ENCODE data around the gene UBXN2A. TPM values are rescaled to one million over a fixed set of nuclear protein-coding genes. Genes with fewer than 3 reads are reported as not detected.

Gene UBXN2A
- total RNA-seq, 1 donor from 2014 or later: 20.0 TPM

DNA sequence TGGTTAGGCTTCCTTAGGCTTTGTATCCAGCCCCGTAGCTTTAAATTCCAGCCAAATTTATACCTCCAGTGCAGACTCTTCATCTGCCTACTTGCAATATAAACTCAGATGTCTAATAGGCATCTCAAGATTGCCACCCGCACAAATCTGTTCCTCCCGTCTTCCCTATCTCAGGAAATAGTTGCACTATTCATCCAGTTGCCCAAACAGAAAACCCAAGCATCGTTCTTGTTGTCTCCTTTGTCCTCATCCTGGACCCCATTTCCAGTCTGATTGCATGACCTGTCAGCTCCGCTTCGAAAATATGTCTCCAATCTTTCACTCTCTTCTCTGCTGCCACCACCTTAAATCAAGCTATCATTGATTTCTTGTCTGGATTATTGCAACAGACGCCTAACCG, 111.6 kb downstream of the UBXN2A start:
- Mint-ChIP-seq H3K4me1 (ENCODE audit: low read depth, unreplicated experiment) (peaks cover 13% of the 10 kb centered on the region), H3K9me3 (ENCODE audit: unreplicated experiment) (peaks cover 7% of the 10 kb centered on the region), H3K27ac (ENCODE audit: unreplicated experiment) (no peak overlapping the region), H3K36me3 (ENCODE audit: unreplicated experiment) (peaks cover 4% of the 10 kb centered on the region), H3K27me3 (ENCODE audit: unreplicated experiment) (peaks cover 7% of the 10 kb centered on the region), H3K4me3 (ENCODE audit: unreplicated experiment) (no peak overlapping the region)
- no peak for DNase-seq
- TF ChIP-seq, protein P1, sequence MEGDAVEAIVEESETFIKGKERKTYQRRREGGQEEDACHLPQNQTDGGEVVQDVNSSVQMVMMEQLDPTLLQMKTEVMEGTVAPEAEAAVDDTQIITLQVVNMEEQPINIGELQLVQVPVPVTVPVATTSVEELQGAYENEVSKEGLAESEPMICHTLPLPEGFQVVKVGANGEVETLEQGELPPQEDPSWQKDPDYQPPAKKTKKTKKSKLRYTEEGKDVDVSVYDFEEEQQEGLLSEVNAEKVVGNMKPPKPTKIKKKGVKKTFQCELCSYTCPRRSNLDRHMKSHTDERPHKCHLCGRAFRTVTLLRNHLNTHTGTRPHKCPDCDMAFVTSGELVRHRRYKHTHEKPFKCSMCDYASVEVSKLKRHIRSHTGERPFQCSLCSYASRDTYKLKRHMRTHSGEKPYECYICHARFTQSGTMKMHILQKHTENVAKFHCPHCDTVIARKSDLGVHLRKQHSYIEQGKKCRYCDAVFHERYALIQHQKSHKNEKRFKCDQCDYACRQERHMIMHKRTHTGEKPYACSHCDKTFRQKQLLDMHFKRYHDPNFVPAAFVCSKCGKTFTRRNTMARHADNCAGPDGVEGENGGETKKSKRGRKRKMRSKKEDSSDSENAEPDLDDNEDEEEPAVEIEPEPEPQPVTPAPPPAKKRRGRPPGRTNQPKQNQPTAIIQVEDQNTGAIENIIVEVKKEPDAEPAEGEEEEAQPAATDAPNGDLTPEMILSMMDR (IDR thresholded peaks at IDR 0.05; ENCODE audit: partially characterized antibody, unreplicated experiment): no peak

GRCh38 chr2:24052951-24053350, 112.7 kb downstream of the UBXN2A start:
- Mint-ChIP-seq H3K4me3 (ENCODE audit: unreplicated experiment) (no peak overlapping the region), H3K9me3 (ENCODE audit: unreplicated experiment) (peaks cover 2% of the 10 kb centered on the region), H3K36me3 (ENCODE audit: unreplicated experiment) (peaks cover 4% of the 10 kb centered on the region), H3K27ac (ENCODE audit: unreplicated experiment) (no peak overlapping the region), H3K27me3 (ENCODE audit: unreplicated experiment) (peaks cover 2% of the 10 kb centered on the region), H3K4me1 (ENCODE audit: low read depth, unreplicated experiment) (peaks cover 7% of the 10 kb centered on the region)
- DNase-seq: no peak
- TF ChIP-seq, protein P1 (IDR thresholded peaks at IDR 0.05; ENCODE audit: partially characterized antibody, unreplicated experiment): no peak

Other genes starting within 250 kb of the UBXN2A start
- 108 TPM for gene ATAD2B, start 13.3 kb upstream of the UBXN2A start, total RNA-seq (ENCODE audit: unreplicated experiment)
- 0.29 TPM for gene MFSD2B, start 69.6 kb downstream of the UBXN2A start, total RNA-seq (ENCODE audit: unreplicated experiment)
- gene WDCP, start 106.9 kb downstream of the UBXN2A start, total RNA-seq (ENCODE audit: unreplicated experiment): 22.3 TPM
- gene FKBP1B, start 109.3 kb downstream of the UBXN2A start, total RNA-seq (ENCODE audit: unreplicated experiment): 38.1 TPM
- gene SF3B6, start 135.9 kb downstream of the UBXN2A start, total RNA-seq (ENCODE audit: unreplicated experiment): 76.5 TPM
- gene TP53I3, start 144.4 kb downstream of the UBXN2A start, total RNA-seq (ENCODE audit: unreplicated experiment): 38.0 TPM
- gene PFN4, start 182.9 kb downstream of the UBXN2A start, total RNA-seq (ENCODE audit: unreplicated experiment): not detected
- 18.9 TPM for gene FAM228B, start 183.0 kb downstream of the UBXN2A start, total RNA-seq (ENCODE audit: unreplicated experiment)
- gene FAM228A, start 234.6 kb downstream of the UBXN2A start, total RNA-seq (ENCODE audit: unreplicated experiment): 0.69 TPM